ENCODE data around the gene ANKRD1.

- no peak for TF ChIP-seq TAF1 (IDR thresholded peaks at IDR 0.05; ENCODE audit: low read depth, low read length)
- TF ChIP-seq CTCF (IDR thresholded peaks at IDR 0.05; ENCODE audit: control extremely low read depth in 1 of 3, insufficient read depth in 1 of 3, low read depth in 1 of 3, low read length in 3 of 3), result no peak
- TF ChIP-seq POLR2A (IDR thresholded peaks at IDR 0.05; ENCODE audit: control extremely low read depth in 1 of 2, low read depth in 2 of 2, low read length in 2 of 2), result no peak
- no peak for TF ChIP-seq POLR2AphosphoS5 (IDR thresholded peaks at IDR 0.05; ENCODE audit: low read depth, low read length)
- no peak for TF ChIP-seq KDM1A (IDR thresholded peaks at IDR 0.05; ENCODE audit: borderline replicate concordance, low read length)
- no peak for TF ChIP-seq SIN3A (conservative IDR thresholded peaks at IDR 0.05 in 1 of 2, IDR thresholded peaks at IDR 0.05 in 1 of 2; ENCODE audit: low read depth in 1 of 2, low read length in 2 of 2)
- TF ChIP-seq SIRT6 (IDR thresholded peaks at IDR 0.05; ENCODE audit: low read length), result no peak
- no peak for TF ChIP-seq TEAD4 (IDR thresholded peaks at IDR 0.05; ENCODE audit: low read depth, low read length)
- no peak for TF ChIP-seq CEBPB (IDR thresholded peaks at IDR 0.05; ENCODE audit: low read depth, low read length)
Observed at GRCh38 chr10:90924552-90924951, 3.7 kb upstream of the ANKRD1 start.
